ENCODE results near the gene SP140L.
"Not testable (repeated sequence)": the region's sequence is repeated elsewhere in the genome, so short reads cannot be mapped to it uniquely, and the experiment has no call there.

SP140L gene

GRCh38 chr2:230326453-230327417, at the start of gene SP140L:
Gene SP140L, plus strand, starts transcription at chr2:230327193. Its CDS starts 77 bp downstream, at chr2:230327270.
- DNase-seq = peak; percentile 74 to 82

GRCh38 chr2:230282936-230283335, 44.1 kb upstream of the SP140L start:
- DNase-seq = no peak

GRCh38 chr2:230286048-230286447, 40.9 kb upstream of the SP140L start:
- no peak for DNase-seq

- DNase-seq = not testable (repeated sequence)
Measured at GRCh38 chr2:230289311-230289710, 37.7 kb upstream of the SP140L start.

- DNase-seq = no peak
Measured at GRCh38 chr2:230295192-230295591, 31.8 kb upstream of the SP140L start.

GRCh38 chr2:230296917-230297316, 30.1 kb upstream of the SP140L start:
- DNase-seq = no peak

- DNase-seq = no peak
Measured at GRCh38 chr2:230299618-230300017, 27.4 kb upstream of the SP140L start.

GRCh38 chr2:230305416-230306275, 21.3 kb upstream of the SP140L start:
- DNase-seq = no peak

- no peak for DNase-seq
Measured at GRCh38 chr2:230306474-230306873, 20.5 kb upstream of the SP140L start.

- no peak for DNase-seq
Measured at GRCh38 chr2:230307485-230307884, 19.5 kb upstream of the SP140L start.

GRCh38 chr2:230308402-230309000, 18.5 kb upstream of the SP140L start:
- no peak for DNase-seq

- not testable (repeated sequence) for DNase-seq
Measured at GRCh38 chr2:230310792-230311191, 16.2 kb upstream of the SP140L start.

- not testable (repeated sequence) for DNase-seq
Measured at GRCh38 chr2:230311634-230312033, 15.4 kb upstream of the SP140L start.

- DNase-seq = no peak
Measured at GRCh38 chr2:230312638-230313037, 14.4 kb upstream of the SP140L start.

GRCh38 chr2:230317366-230317765, 9.6 kb upstream of the SP140L start:
- no peak for DNase-seq

- no peak for DNase-seq
Measured at GRCh38 chr2:230318190-230319121, 8.5 kb upstream of the SP140L start.

- DNase-seq = peak; percentile 55 to 70
Measured at GRCh38 chr2:230319211-230319862, 7.7 kb upstream of the SP140L start.

GRCh38 chr2:230321031-230321430, 6.0 kb upstream of the SP140L start:
- DNase-seq = no peak

GRCh38 chr2:230322561-230323384, 4.2 kb upstream of the SP140L start:
- no peak for DNase-seq

- peak in 1 of 2 experiments; percentile 42 for DNase-seq
Measured at GRCh38 chr2:230323385-230324106, 3.4 kb upstream of the SP140L start.
